Measurements from ENCODE around the gene PATE1. TPM values are rescaled to one million over a fixed set of nuclear protein-coding genes. Genes with fewer than 3 reads are reported as not detected.

PATE1 gene
- total RNA-seq, 1 experiment from 2014 or later: not detected

GRCh38 chr11:125763483-125763882, 17.4 kb downstream of the PATE1 start:
- in situ Hi-C loops (cut with HindIII; ENCODE audit: low pct_unique_long_range_greater_than_20kb, low sequenced_read_pairs): no loop called here
- intact Hi-C loops (cut with micrococcal nuclease; ENCODE audit: unreplicated experiment): no loop called here
- CTCF ChIA-PET: no interaction called here
- H3K27ac ChIP-seq (ENCODE audit: low read length): no peak overlapping the region
- H3K36me3 ChIP-seq (ENCODE audit: control insufficient read depth, insufficient read depth, low read length): no peaks in the 10 kb centered on the region
- no peak overlapping the region for H3K4me3 ChIP-seq (ENCODE audit: low read depth in 2 of 2, low read length in 2 of 2)
- POLR2A ChIA-PET: no interaction called here
- no peaks in the 10 kb centered on the region for H3K9me3 ChIP-seq (ENCODE audit: control insufficient read depth, insufficient read depth, low read depth, low read length)
- BruUV-seq (replicated peaks): no TSS peak
- no peaks in the 10 kb centered on the region for H3K4me1 ChIP-seq (ENCODE audit: control insufficient read depth, insufficient read depth, low read length)
- ATAC-seq: no peak
- DNase-seq (ENCODE audit: low read depth, low spot score): no peak
- peaks cover 5% of the 10 kb centered on the region for H3K27me3 ChIP-seq (ENCODE audit: control insufficient read depth, insufficient read depth, low read length)
- TF ChIP-seq CTCF (IDR thresholded peaks at IDR 0.05): no peak
- TF ChIP-seq TCF7L2 (IDR thresholded peaks at IDR 0.05; ENCODE audit: low read depth, low read length): no peak
- no peak for TF ChIP-seq SIN3A (IDR thresholded peaks at IDR 0.05; ENCODE audit: borderline replicate concordance, insufficient read depth, low read depth, low read length)
- TF ChIP-seq, protein P1, sequence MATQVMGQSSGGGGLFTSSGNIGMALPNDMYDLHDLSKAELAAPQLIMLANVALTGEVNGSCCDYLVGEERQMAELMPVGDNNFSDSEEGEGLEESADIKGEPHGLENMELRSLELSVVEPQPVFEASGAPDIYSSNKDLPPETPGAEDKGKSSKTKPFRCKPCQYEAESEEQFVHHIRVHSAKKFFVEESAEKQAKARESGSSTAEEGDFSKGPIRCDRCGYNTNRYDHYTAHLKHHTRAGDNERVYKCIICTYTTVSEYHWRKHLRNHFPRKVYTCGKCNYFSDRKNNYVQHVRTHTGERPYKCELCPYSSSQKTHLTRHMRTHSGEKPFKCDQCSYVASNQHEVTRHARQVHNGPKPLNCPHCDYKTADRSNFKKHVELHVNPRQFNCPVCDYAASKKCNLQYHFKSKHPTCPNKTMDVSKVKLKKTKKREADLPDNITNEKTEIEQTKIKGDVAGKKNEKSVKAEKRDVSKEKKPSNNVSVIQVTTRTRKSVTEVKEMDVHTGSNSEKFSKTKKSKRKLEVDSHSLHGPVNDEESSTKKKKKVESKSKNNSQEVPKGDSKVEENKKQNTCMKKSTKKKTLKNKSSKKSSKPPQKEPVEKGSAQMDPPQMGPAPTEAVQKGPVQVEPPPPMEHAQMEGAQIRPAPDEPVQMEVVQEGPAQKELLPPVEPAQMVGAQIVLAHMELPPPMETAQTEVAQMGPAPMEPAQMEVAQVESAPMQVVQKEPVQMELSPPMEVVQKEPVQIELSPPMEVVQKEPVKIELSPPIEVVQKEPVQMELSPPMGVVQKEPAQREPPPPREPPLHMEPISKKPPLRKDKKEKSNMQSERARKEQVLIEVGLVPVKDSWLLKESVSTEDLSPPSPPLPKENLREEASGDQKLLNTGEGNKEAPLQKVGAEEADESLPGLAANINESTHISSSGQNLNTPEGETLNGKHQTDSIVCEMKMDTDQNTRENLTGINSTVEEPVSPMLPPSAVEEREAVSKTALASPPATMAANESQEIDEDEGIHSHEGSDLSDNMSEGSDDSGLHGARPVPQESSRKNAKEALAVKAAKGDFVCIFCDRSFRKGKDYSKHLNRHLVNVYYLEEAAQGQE (IDR thresholded peaks at IDR 0.05; ENCODE audit: insufficient read depth in 1 of 2, low read depth in 2 of 2, low read length in 1 of 2): no peak
- TF ChIP-seq POLR2AphosphoS5 (IDR thresholded peaks at IDR 0.05; ENCODE audit: low read depth, low read length): no peak

GRCh38 chr11:125766251-125766650, 20.2 kb downstream of the PATE1 start:
- Histone ChIP-seq H3K27me3 (ENCODE audit: control insufficient read depth, insufficient read depth, low read length) (peaks cover 5% of the 10 kb centered on the region), H3K36me3 (ENCODE audit: control insufficient read depth, insufficient read depth, low read length) (no peaks in the 10 kb centered on the region), H3K9me3 (ENCODE audit: control insufficient read depth, insufficient read depth, low read depth, low read length) (no peaks in the 10 kb centered on the region), H3K27ac (ENCODE audit: low read length) (no peak overlapping the region), H3K4me1 (ENCODE audit: control insufficient read depth, insufficient read depth, low read length) (no peaks in the 10 kb centered on the region), H3K4me3 (ENCODE audit: low read depth in 2 of 2, low read length in 2 of 2) (no peak overlapping the region)
- DNase-seq (ENCODE audit: low read depth, low spot score) (no peak), ATAC-seq (no peak)
- no peak for TF ChIP-seq CTCF (IDR thresholded peaks at IDR 0.05)
- TF ChIP-seq, protein P1 (IDR thresholded peaks at IDR 0.05; ENCODE audit: insufficient read depth in 1 of 2, low read depth in 2 of 2, low read length in 1 of 2): no peak
- TF ChIP-seq SIN3A (IDR thresholded peaks at IDR 0.05; ENCODE audit: borderline replicate concordance, insufficient read depth, low read depth, low read length): no peak
- no peak for TF ChIP-seq POLR2AphosphoS5 (IDR thresholded peaks at IDR 0.05; ENCODE audit: low read depth, low read length)
- no peak for TF ChIP-seq TCF7L2 (IDR thresholded peaks at IDR 0.05; ENCODE audit: low read depth, low read length)
- POLR2A ChIA-PET: interaction anchor here (0.7 kb wide), 1 partner anchor 691 kb away, joined by 3 read pairs; no protein-coding TSS in a partner anchor
- intact Hi-C loops (cut with micrococcal nuclease; ENCODE audit: unreplicated experiment) (no loop called here), in situ Hi-C loops (cut with HindIII; ENCODE audit: low pct_unique_long_range_greater_than_20kb, low sequenced_read_pairs) (no loop called here)
- no TSS peak for BruUV-seq (replicated peaks)
- CTCF ChIA-PET: no interaction called here
